Psoas muscle (tissue), 8 donors: ENCODE measurements around the gene RNF213. TPM values are rescaled to one million over a fixed set of nuclear protein-coding genes. Genes with fewer than 3 reads are reported as not detected.

ENCODE experiments used
- ATAC-seq, 4 donors: fragments of 200-7000 bp; cut with Tn5 transposase; one replicate each; pipeline ENCODE4 v1.9.1; 2020; ENCODE audit warnings: moderate library complexity in 3 of 4, mild to moderate bottlenecking in 2 of 4
- DNase-seq, 2 donors: peaks; one replicate each; pipeline ENCODE4 v3.0.0-alpha.2; 2020
- H3K27ac ChIP-seq: fragments of 200-600 bp; one replicate; pipeline ENCODE4 v1.8.0; 2022
- H3K27me3 ChIP-seq, 3 donors: fragments of 200-600 bp in 1 of 3; one replicate each; pipeline versions ENCODE4 v1.6.1 to v1.8.0; 2013 to 2022; ENCODE audit warnings: low read length in 2 of 3, mild to moderate bottlenecking in 2 of 3, moderate library complexity in 1 of 3; ENCODE audit not compliant: insufficient read depth in 3 of 3
- H3K36me3 ChIP-seq, 2 donors: fragments of 200-600 bp in 1 of 2; one replicate each; pipeline versions ENCODE4 v1.6.1 to v1.8.0; 2013 to 2022; ENCODE audit warnings: low read depth in 1 of 2, mild to moderate bottlenecking in 1 of 2, moderate library complexity in 1 of 2; ENCODE audit not compliant: insufficient read depth in 1 of 2
- H3K4me1 ChIP-seq: fragments of 200-600 bp; one replicate; pipeline ENCODE4 v1.8.0; 2022
- H3K4me3 ChIP-seq: fragments of 200-600 bp; one replicate; pipeline ENCODE4 v1.8.0; 2022; ENCODE audit warnings: mild to moderate bottlenecking
- H3K9me3 ChIP-seq: fragments of 200-600 bp; one replicate; pipeline ENCODE4 v1.8.0; 2022
- CTCF ChIP-seq: fragments of 200-600 bp; IDR thresholded peaks from one replicate; pipeline ENCODE4 v1.8.0; 2022; ENCODE audit warnings: antibody characterized with exemption
- WGBS, 3 donors: extraction: QIAGEN DNeasy Blood & Tissue Kit; methylation state at CpG; one replicate each; pipeline versions ENCODE4 v1.1.6 to v1.1.7; 2013; 5-methylcytosine and 5-hydroxymethylcytosine counted together
- intact Hi-C, 2 donors: fragments of 100-400 bp; cut with DNase I; formaldehyde crosslinking; loops; one replicate each; pipeline versions ENCODE4 v1.11.0 to v1.14.2; 2022
- polyA plus RNA-seq, 3 donors: library from polyadenylated mRNA; stranded (reverse); fragments of 200-250 nt; gene quantifications; one replicate each; pipeline ENCODE4 v1.2.3, GENCODE V29; 2013
- total RNA-seq, 4 donors: library from RNA; stranded (reverse); fragmentation: NEBNext Ultra II Directional in 2 of 4; extraction: Animal tissue kit (Norgen Biotek cat#: 25700) in 2 of 4; gene quantifications; one replicate each; pipeline versions ENCODE4 v1.2.1 to v1.2.4, GENCODE V29; 2021 to 2023
- donor health status: healthy with polysubstance abuse.
- donor health status: DM: no; HTN: no; CAD: no; lungs with moderate emphysema.
- donor health status: Bipolar disorder and iron deficiency.
- donor health status: healthy.
- donor health status: DM: yes; HTN: yes; CAD: no.
- donor health status: DM: no; HTN: no; CAD: no.
- donor health status: DM: no; HTN: no; CAD: no.
- donor health status: DM: yes; HTN: yes; CAD: no.

The RNF213 gene
- total and polyA plus RNA-seq, 7 donors, result 10.2 to 42.0 (median 33.7) TPM

- ATAC-seq (no peak), DNase-seq (no peak)
- H3K27ac ChIP-seq, result no peak overlapping the region
- no peaks in the 10 kb centered on the region for H3K27me3 ChIP-seq
- intact Hi-C loops, result no loop called here
- H3K4me3 ChIP-seq, result no peak overlapping the region
- no peak for TF ChIP-seq CTCF
- H3K36me3 ChIP-seq, result peaks cover 11 to 95% of the 10 kb centered on the region in 2 donors
- no peaks in the 10 kb centered on the region for H3K9me3 ChIP-seq
- 86 to 91% (median 89%) methylated on average over 12 of the region's 12 CpGs for WGBS, 3 donors
- no peaks in the 10 kb centered on the region for H3K4me1 ChIP-seq
Measured at GRCh38 chr17:80307994-80308691, 47.5 kb downstream of the RNF213 start.

- no peaks in the 10 kb centered on the region for H3K4me1 ChIP-seq
- H3K36me3 ChIP-seq, result peaks cover 11 to 89% of the 10 kb centered on the region in 2 donors
- H3K4me3 ChIP-seq, result no peak overlapping the region
- no peak for ATAC-seq
- H3K27me3 ChIP-seq, result no peaks in the 10 kb centered on the region
- H3K27ac ChIP-seq, result no peak overlapping the region
- no peak for DNase-seq
- no peaks in the 10 kb centered on the region for H3K9me3 ChIP-seq
- no peak for TF ChIP-seq CTCF
- WGBS, 3 donors, result 83 to 87% (median 85%) methylated on average over 16 of the region's 16 CpGs
- intact Hi-C loops, result no loop called here
Measured at GRCh38 chr17:80308692-80309517, 48.3 kb downstream of the RNF213 start.

DNA sequence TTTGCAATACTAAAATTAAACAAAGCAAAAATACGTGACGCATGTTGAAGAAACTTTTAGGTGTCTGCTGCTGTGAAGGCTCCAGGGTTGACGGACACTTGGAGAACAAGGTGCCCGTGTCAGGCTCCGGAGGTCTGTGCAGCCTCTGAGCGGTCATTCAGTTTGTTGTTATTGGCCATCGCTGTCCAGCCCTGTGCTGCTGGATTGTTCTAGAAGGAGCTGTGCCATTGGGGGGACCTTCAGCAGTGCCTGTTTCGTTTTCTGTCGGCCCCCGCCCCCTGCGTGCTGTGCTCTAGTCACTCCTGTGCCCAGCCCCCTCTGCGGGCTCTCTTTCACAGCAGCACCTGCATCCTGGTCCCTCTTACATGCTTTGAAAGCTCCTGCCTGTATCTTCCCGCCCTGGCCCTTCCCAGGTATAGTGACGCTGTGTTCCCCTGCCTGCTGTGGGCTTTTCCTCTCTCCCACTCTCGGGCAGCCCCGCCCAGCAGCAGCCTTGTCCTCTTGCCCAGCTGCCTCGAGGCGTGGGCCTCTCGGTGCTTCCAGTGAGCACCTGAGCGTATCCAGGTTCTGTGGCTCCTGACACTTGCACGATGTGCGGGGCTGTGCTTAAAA is 50.7 kb downstream of the RNF213 start:
- WGBS, 3 donors, result 93 to 95% (median 94%) methylated on average over 22 of the region's 22 CpGs
- Histone ChIP-seq H3K27me3 (no peaks in the 10 kb centered on the region), H3K36me3 (peaks cover 9 to 66% of the 10 kb centered on the region in 2 donors), H3K4me3 (no peak overlapping the region), H3K4me1 (no peaks in the 10 kb centered on the region), H3K27ac (no peak overlapping the region), H3K9me3 (no peaks in the 10 kb centered on the region)
- no peak for TF ChIP-seq CTCF
- ATAC-seq (no peak), DNase-seq (no peak)
- intact Hi-C loops, result no loop called here

DNA sequence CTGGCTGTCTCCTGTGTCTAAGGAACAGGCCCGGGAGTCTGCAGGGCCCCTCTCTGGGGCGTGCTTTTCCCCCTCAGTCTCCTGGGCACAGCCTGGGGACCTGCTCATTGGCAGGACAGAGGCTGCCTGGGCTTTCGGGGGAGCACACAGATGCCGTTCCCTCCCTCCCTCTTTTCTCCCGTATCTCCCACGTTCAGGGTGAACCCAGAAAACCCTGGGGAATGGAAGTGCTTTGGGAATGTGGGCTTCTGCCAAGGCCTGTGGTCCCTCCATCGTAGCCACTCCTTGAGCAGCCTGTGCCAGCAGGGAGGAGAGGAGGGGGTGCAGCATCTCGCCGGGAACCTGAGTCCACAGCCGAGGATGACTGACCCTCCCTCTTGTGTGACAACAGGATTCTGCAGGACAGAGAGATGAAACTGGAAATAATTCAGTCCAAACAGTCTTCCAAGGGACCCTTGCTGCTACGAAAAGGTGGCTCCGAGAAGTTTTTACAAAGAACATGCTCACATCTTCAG is 52.0 kb downstream of the RNF213 start:
- 91 to 94% (median 93%) methylated on average over 11 to 12 of the region's 12 CpGs for WGBS, 3 donors

More for the DNA sequence above, 52.0 kb downstream of the RNF213 start:
- peaks cover 9 to 66% of the 10 kb centered on the region in 2 donors for H3K36me3 ChIP-seq
- intact Hi-C loops, result no loop called here
- TF ChIP-seq CTCF, result no peak
- no peak overlapping the region for H3K27ac ChIP-seq
- H3K4me1 ChIP-seq, result no peaks in the 10 kb centered on the region
- ATAC-seq (no peak), DNase-seq (no peak)
- H3K27me3 ChIP-seq, result no peaks in the 10 kb centered on the region
- no peaks in the 10 kb centered on the region for H3K9me3 ChIP-seq
- H3K4me3 ChIP-seq, result no peak overlapping the region
